ENCODE results near the gene ATP1A4. TPM values are rescaled to one million over a fixed set of nuclear protein-coding genes. Genes with fewer than 3 reads are reported as not detected.
A peak's percentile ranks its signal among the peaks of the same experiment; 100 is the strongest.

ATP1A4 gene
- total and polyA plus RNA-seq, 7 donors, result 0.03 to 2.0 (median 0.26) TPM

GRCh38 chr1:160177231-160177630, 25.8 kb downstream of the ATP1A4 start:
- ATAC-seq (no peak), DNase-seq (no peak)
- H3K4me3 ChIP-seq, result no peak overlapping the region
- intact Hi-C loops (cut with DNase I), result no loop called here
- no peaks in the 10 kb centered on the region for H3K36me3 ChIP-seq (ENCODE audit: insufficient read depth in 1 of 2, low read depth in 1 of 2)
- WGBS, 3 donors, result 90 to 97% (median 93%) methylated on average over 2 of the region's 2 CpGs
- H3K27me3 ChIP-seq (ENCODE audit: insufficient read depth in 3 of 3, low read length in 2 of 3), result no peaks in the 10 kb centered on the region
- H3K4me1 ChIP-seq, result no peaks in the 10 kb centered on the region
- no peaks in the 10 kb centered on the region for H3K9me3 ChIP-seq
- no peak overlapping the region for H3K27ac ChIP-seq
- TF ChIP-seq CTCF (IDR thresholded peaks at IDR 0.05), result no peak

- 70 to 88% (median 77%) methylated on average over 1 of the region's 1 CpG for WGBS, 3 donors
- no peak for TF ChIP-seq CTCF (IDR thresholded peaks at IDR 0.05)
- no peaks in the 10 kb centered on the region for H3K27me3 ChIP-seq (ENCODE audit: insufficient read depth in 3 of 3, low read length in 2 of 3)
- intact Hi-C loops (cut with DNase I), result no loop called here
- H3K27ac ChIP-seq, result no peak overlapping the region
- H3K36me3 ChIP-seq (ENCODE audit: insufficient read depth in 1 of 2, low read depth in 1 of 2), result no peaks in the 10 kb centered on the region
- no peaks in the 10 kb centered on the region for H3K9me3 ChIP-seq
- DNase-seq (no peak), ATAC-seq (peak in 1 of 4 donors; percentile 30)
- no peaks in the 10 kb centered on the region for H3K4me1 ChIP-seq
- H3K4me3 ChIP-seq, result no peak overlapping the region
Observed at GRCh38 chr1:160177667-160178066, 26.3 kb downstream of the ATP1A4 start.

GRCh38 chr1:160178731-160179130, 27.3 kb downstream of the ATP1A4 start:
- DNase-seq (no peak), ATAC-seq (no peak)
- Histone ChIP-seq H3K27ac (no peak overlapping the region), H3K4me3 (no peak overlapping the region), H3K27me3 (ENCODE audit: insufficient read depth in 3 of 3, low read length in 2 of 3) (no peaks in the 10 kb centered on the region), H3K4me1 (no peaks in the 10 kb centered on the region), H3K9me3 (no peaks in the 10 kb centered on the region), H3K36me3 (ENCODE audit: insufficient read depth in 1 of 2, low read depth in 1 of 2) (no peaks in the 10 kb centered on the region)
- intact Hi-C loops (cut with DNase I), result no loop called here
- 72 to 87% (median 76%) methylated on average over 2 of the region's 2 CpGs for WGBS, 3 donors
- TF ChIP-seq CTCF (IDR thresholded peaks at IDR 0.05), result no peak

GRCh38 chr1:160179336-160179735, 27.9 kb downstream of the ATP1A4 start:
- WGBS, 3 donors, result 81 to 95% (median 87%) methylated on average over 4 of the region's 4 CpGs
- no peak for TF ChIP-seq CTCF (IDR thresholded peaks at IDR 0.05)
- intact Hi-C loops (cut with DNase I), result no loop called here
- Histone ChIP-seq H3K36me3 (ENCODE audit: insufficient read depth in 1 of 2, low read depth in 1 of 2) (no peaks in the 10 kb centered on the region), H3K9me3 (no peaks in the 10 kb centered on the region), H3K27ac (no peak overlapping the region), H3K4me1 (no peaks in the 10 kb centered on the region), H3K4me3 (no peak overlapping the region), H3K27me3 (ENCODE audit: insufficient read depth in 3 of 3, low read length in 2 of 3) (no peaks in the 10 kb centered on the region)
- DNase-seq (no peak), ATAC-seq (no peak)

- Histone ChIP-seq H3K27ac (peak overlapping the region; percentile 88), H3K36me3 (ENCODE audit: insufficient read depth in 1 of 2, low read depth in 1 of 2) (no peaks in the 10 kb centered on the region), H3K9me3 (no peaks in the 10 kb centered on the region), H3K4me3 (no peak overlapping the region), H3K27me3 (ENCODE audit: insufficient read depth in 3 of 3, low read length in 2 of 3) (no peaks in the 10 kb centered on the region), H3K4me1 (peaks cover 30% of the 10 kb centered on the region)
- DNase-seq (no peak), ATAC-seq (no peak)
- 76 to 89% (median 77%) methylated on average over 7 of the region's 7 CpGs for WGBS, 3 donors
- intact Hi-C loops (cut with DNase I), result no loop called here
- TF ChIP-seq CTCF (IDR thresholded peaks at IDR 0.05), result no peak
Observed at GRCh38 chr1:160186246-160186645, 34.8 kb downstream of the ATP1A4 start.

Measured in psoas muscle (tissue), 8 donors.